DND-41 (cell line): ENCODE results near the gene ST3GAL4.

Source experiments
- CTCF ChIP-seq: IDR thresholded peaks from 2 replicates; pipeline ENCODE4 v1.5.1; 2012; ENCODE audit warnings: borderline replicate concordance, low read length, moderate library complexity, mild to moderate bottlenecking; ENCODE audit not compliant: poor library complexity, severe bottlenecking; ENCODE audit errors: extremely low read depth
- EZH2 ChIP-seq: IDR thresholded peaks from 3 replicates; pipeline ENCODE4 v1.6.1; 2012; ENCODE audit warnings: borderline replicate concordance, low read depth, mild to moderate bottlenecking, moderate library complexity, low read length, inconsistent platforms; ENCODE audit not compliant: severe bottlenecking

GRCh38 chr11:126444072-126444471 is 88.6 kb downstream of the ST3GAL4 start:
- no peak for TF ChIP-seq CTCF
- TF ChIP-seq EZH2: no peak
